ENCODE results near the gene IER5L. TPM values are rescaled to one million over a fixed set of nuclear protein-coding genes. Genes with fewer than 3 reads are reported as not detected.

The IER5L gene
- total RNA-seq, result 10 to 100 TPM in 2 of 4 donors, 1 to 10 TPM in 2; 1.8 to 31.0 (median 14.5) TPM

DNA sequence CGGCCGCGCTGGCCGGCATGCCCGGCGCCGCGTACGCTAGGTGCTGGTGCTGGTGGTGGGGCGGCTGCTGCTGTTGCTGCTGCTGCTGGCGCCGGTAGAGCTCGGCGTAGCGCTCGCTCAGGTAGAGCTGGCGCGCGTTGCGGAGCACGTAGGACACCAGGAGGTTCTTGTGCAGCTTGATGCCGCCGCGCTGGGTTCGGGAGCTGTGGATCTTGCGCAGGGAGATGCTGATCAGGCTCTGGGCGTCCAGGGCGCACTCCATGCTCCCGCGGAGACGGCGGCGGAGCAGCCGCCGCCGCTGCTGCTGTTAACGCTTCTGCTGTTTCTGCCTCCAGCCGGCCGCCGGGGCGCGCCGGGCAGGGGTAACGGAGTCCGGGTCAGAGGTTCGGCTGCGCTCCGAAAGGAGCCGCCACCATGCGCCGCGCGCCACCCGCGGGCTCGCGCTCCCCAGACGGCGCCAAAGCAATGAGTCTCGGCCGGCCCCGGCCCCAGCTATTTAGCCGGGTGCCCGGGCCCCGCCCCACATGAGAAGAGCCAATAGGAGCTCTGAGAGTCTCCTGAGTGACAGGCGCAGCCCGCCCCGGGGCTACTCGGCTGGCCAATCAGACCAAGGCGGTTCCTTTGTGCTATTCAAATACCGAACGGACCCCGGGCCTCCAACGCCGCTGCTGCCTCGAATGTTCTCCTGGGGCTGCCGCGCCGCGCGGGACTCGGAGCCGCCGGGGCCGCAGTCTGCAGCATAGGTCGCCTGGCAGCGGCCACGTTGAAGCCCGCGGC is at the start of gene IER5L:
Gene IER5L (minus strand): TSS at position 471 of the 777 bp plus-strand sequence. CDS start 209 bp downstream, at position 262.
- intact Hi-C loops (cut with DNase I; ENCODE audit: low total_unique reads), result loop anchor here (10.0 kb wide), 3 partner anchors 147 to 317 kb away; no protein-coding TSS in a partner anchor
- no peaks in the 10 kb centered on the region for H3K36me3 ChIP-seq
- peaks cover 0 to 8% of the 10 kb centered on the region in 2 donors for H3K4me1 ChIP-seq

DNA sequence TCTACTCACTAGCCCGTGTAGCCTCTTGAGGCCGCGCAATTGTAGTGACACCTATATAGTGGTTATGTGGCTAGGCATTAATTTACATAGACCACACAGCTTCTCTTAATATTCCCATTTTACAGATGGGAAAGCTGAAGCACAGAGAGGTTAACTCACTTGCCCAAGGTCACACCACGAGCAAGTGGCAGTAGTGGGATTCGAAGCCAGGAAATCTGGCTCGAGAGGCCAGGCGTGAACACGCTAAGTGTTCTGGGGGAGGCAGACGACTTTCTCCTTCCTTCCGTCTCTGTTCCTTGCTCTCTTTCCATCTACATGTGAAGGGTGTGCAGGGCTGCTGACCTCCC is 49.8 kb upstream of the IER5L start:
- no peaks in the 10 kb centered on the region for H3K27me3 ChIP-seq
- H3K36me3 ChIP-seq, result no peaks in the 10 kb centered on the region
- intact Hi-C loops (cut with DNase I; ENCODE audit: low total_unique reads), result no loop called here
- no peaks in the 10 kb centered on the region for H3K9me3 ChIP-seq
- H3K27ac ChIP-seq, result no peak overlapping the region
- no peak overlapping the region for H3K4me3 ChIP-seq
- DNase-seq, result no peak
- peaks cover 0 to 17% of the 10 kb centered on the region in 2 donors for H3K4me1 ChIP-seq
- TF ChIP-seq POLR2A (IDR thresholded peaks at IDR 0.05), result no peak
- TF ChIP-seq, protein P1, sequence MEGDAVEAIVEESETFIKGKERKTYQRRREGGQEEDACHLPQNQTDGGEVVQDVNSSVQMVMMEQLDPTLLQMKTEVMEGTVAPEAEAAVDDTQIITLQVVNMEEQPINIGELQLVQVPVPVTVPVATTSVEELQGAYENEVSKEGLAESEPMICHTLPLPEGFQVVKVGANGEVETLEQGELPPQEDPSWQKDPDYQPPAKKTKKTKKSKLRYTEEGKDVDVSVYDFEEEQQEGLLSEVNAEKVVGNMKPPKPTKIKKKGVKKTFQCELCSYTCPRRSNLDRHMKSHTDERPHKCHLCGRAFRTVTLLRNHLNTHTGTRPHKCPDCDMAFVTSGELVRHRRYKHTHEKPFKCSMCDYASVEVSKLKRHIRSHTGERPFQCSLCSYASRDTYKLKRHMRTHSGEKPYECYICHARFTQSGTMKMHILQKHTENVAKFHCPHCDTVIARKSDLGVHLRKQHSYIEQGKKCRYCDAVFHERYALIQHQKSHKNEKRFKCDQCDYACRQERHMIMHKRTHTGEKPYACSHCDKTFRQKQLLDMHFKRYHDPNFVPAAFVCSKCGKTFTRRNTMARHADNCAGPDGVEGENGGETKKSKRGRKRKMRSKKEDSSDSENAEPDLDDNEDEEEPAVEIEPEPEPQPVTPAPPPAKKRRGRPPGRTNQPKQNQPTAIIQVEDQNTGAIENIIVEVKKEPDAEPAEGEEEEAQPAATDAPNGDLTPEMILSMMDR (IDR thresholded peaks at IDR 0.05), result no peak

More for the DNA sequence above, at the start of gene IER5L:
- peak; percentile 97 for DNase-seq
- TF ChIP-seq, protein P1 (IDR thresholded peaks at IDR 0.05), result peak in 1 of 4 experiments; percentile 17
- peak; percentile 98 for TF ChIP-seq POLR2A (IDR thresholded peaks at IDR 0.05)
- peak within 1 kb of the TSS; percentile 97 to 98 for H3K27ac ChIP-seq
- no peaks in the 10 kb centered on the region for H3K27me3 ChIP-seq
- H3K9me3 ChIP-seq, result no peaks in the 10 kb centered on the region
- peak within 1 kb of the TSS; percentile 97 to 98 for H3K4me3 ChIP-seq

DNA sequence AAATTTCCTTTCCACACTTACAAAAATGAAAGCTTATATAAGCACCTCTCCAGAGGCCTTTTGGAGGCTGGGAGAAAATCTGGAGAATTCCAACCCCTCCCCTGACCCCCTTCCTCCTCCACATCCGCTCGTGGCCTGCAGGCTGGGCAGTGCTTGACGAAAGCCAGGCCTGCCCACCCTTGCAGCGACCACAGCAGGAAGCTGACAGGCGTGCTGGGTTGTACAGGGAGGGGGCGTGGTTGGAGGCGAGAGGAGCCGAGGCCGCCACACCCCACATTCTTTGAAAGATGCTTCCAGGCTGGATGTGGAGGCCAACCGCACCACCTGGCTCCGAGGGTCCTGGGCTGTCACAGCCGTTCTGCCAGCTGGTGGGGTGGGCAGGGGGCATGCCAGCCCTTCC is 47.8 kb upstream of the IER5L start:
- no peak for TF ChIP-seq POLR2A (IDR thresholded peaks at IDR 0.05)
- TF ChIP-seq, protein P1 (IDR thresholded peaks at IDR 0.05), result peak in 1 of 4 experiments; percentile 12
- no peak overlapping the region for H3K4me3 ChIP-seq
- H3K4me1 ChIP-seq, result peaks cover 0 to 17% of the 10 kb centered on the region in 2 donors
- intact Hi-C loops (cut with DNase I; ENCODE audit: low total_unique reads), result no loop called here
- no peaks in the 10 kb centered on the region for H3K27me3 ChIP-seq
- DNase-seq, result peak; percentile 81 to 84
- no peaks in the 10 kb centered on the region for H3K9me3 ChIP-seq
- peak overlapping the region; percentile 67 to 85 for H3K27ac ChIP-seq
- H3K36me3 ChIP-seq, result no peaks in the 10 kb centered on the region

DNA sequence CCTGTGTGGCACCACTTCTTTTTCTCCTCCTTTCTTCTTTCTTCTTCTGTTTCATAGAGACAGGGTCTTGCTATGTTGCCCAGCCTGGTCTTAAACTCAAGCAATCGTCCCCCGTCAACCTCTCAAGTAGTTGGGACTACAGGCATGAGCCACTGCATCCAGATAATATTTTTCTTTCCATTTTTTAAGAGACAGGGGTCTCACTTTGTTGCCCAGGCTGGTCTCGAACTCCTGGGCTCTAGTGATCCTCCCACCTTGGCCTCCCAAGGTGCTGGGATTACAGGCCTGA is 47.4 kb upstream of the IER5L start:
- peak overlapping the region; percentile 67 to 85 for H3K27ac ChIP-seq
- TF ChIP-seq, protein P1 (IDR thresholded peaks at IDR 0.05), result no peak
- no peak for TF ChIP-seq POLR2A (IDR thresholded peaks at IDR 0.05)
- no peak for DNase-seq
- no peak overlapping the region for H3K4me3 ChIP-seq
- no peaks in the 10 kb centered on the region for H3K36me3 ChIP-seq
- H3K27me3 ChIP-seq, result no peaks in the 10 kb centered on the region
- H3K4me1 ChIP-seq, result peaks cover 0 to 17% of the 10 kb centered on the region in 2 donors
- intact Hi-C loops (cut with DNase I; ENCODE audit: low total_unique reads), result no loop called here
- H3K9me3 ChIP-seq, result no peaks in the 10 kb centered on the region

DNA sequence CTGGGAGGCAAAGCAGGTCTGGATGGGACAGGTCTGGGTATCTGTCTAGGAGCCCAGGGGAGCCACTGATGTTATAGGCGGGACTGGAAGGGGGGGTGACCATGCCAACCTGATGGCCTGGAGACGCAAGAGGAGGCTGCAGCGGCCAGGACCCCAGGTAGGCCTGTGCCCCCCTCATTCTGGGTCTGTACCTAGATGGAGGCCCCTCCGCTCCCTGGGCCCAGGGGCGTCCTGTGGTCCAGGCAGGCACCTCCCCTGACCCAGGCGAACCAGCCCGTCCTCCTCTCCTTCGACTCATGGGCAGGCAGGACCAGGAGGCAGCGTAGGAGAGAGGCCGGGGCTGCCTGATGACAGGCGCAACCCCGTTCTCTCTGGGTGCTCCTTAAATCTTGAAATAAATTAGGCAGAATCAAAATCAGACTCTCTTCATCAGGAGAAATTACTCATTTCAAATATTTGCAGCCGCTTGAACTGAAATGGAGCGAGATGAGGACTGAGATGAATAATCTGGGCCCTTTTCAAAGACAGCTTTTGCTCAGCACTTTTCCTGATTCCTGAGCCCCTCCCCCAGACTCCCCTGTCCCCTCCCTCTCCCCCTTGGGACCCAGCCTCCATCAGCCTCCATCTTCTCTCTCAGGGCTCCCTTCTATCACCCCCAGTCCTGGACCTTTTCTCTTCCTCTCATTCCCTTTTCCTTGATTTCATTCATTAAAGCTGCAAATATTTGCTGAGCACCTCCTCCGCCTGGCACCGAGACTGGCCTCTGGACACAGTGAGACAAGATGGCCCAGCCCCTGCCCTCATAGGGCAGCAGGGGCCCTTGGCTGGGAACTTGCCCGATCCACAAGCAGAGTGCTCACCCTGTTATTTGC is 46.8 kb upstream of the IER5L start:
- no peaks in the 10 kb centered on the region for H3K9me3 ChIP-seq
- DNase-seq, result no peak
- H3K27me3 ChIP-seq, result no peaks in the 10 kb centered on the region
- no peak overlapping the region for H3K4me3 ChIP-seq
- TF ChIP-seq, protein P1 (IDR thresholded peaks at IDR 0.05), result no peak
- no peak for TF ChIP-seq POLR2A (IDR thresholded peaks at IDR 0.05)
- intact Hi-C loops (cut with DNase I; ENCODE audit: low total_unique reads), result no loop called here
- H3K4me1 ChIP-seq, result peaks cover 0 to 17% of the 10 kb centered on the region in 2 donors
- peak overlapping the region; percentile 67 to 85 for H3K27ac ChIP-seq
- no peaks in the 10 kb centered on the region for H3K36me3 ChIP-seq
